ENCODE results near the gene MLXIPL.

The MLXIPL gene

DNA sequence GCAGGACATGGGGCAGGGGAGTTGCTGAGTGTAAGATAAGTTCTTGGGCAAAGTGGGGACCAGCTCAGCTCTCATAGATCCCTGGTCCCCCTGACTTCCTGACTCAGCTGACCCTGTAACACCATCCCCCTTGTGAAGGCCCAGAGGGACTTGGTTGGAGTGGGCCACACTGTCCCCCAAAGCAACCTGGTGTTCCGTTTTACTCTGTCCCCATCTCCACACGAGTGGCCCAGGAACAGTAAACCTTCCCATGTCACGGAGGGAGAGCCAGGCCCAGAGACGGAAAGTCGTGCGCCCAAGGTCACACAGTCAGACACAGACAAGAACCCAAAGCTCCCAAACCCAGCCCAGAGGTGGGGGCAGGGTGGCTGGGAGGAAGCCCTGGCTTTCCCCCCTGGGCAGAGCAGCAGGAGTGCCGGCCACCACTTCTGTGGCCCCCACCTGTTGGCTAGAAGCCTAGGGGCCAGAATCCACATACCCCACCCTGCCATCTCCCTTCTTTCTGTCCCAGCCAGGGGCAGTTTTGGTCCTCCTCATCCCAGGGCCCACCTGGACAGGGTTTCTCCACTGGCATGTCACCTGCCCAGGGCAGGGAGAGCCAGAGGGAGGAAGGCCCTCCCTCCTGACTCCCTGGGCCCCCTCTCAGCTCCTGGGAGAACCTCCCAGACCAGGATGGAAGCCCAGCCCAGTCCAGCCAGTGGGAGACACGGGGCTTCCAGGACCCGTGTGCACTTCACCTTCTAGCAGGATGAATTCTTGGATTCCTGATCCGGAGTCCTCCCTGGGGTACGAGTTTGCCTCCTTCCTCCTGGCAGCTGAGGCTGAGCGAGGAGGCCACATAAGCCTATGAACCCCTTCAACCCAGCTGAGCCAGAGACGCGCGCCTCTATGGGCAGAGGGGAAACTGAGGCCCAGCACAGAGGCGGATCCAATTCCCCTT, 22.7 kb upstream of the MLXIPL start:
- Histone ChIP-seq H3K27me3 (ENCODE audit: insufficient read depth, low read depth, severe bottlenecking) (peaks cover 4% of the 10 kb centered on the region), H3K4me3 (ENCODE audit: low read depth, low read length) (no peak overlapping the region)
- no peak for TF ChIP-seq CTCF (IDR thresholded peaks at IDR 0.05; ENCODE audit: low read depth, low read length)

DNA sequence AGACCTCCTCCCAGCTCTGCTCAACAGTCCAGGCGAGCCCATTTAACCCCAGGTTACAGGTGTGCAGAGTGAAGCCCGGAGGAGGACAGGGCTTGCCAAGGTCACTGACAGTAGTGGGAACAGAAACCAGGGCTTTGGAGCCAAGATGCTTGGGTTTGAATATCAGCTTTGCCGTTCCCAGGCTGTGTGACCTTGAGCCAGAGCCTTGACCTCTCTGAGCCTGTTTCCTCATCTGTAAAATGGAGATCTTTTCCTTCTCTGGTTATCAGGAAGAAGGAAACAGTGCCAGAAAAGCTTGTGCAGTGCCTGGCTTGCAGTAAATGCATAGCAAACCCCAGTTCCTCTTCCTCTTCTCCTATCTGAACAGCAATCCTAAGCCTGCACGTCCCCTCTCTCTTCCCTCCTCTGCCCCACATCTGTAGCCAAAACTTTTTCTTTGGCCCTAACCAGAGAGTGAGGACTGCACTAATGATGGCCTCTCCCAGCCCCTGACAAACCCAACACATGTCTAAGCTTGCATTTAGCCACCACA, 21.4 kb upstream of the MLXIPL start:
- Histone ChIP-seq H3K4me3 (ENCODE audit: low read depth, low read length) (no peak overlapping the region), H3K27ac (no peak overlapping the region), H3K27me3 (ENCODE audit: insufficient read depth, low read depth, severe bottlenecking) (peaks cover 4% of the 10 kb centered on the region), H3K9me3 (ENCODE audit: severe bottlenecking) (no peaks in the 10 kb centered on the region), H3K36me3 (no peaks in the 10 kb centered on the region)
- TF ChIP-seq CTCF (IDR thresholded peaks at IDR 0.05; ENCODE audit: low read depth, low read length): no peak
- DNase-seq: no peak

More for the DNA sequence above, 22.7 kb upstream of the MLXIPL start:
- Histone ChIP-seq H3K9me3 (ENCODE audit: severe bottlenecking) (no peaks in the 10 kb centered on the region), H3K27ac (no peak overlapping the region), H3K36me3 (no peaks in the 10 kb centered on the region)
- DNase-seq: no peak

DNA sequence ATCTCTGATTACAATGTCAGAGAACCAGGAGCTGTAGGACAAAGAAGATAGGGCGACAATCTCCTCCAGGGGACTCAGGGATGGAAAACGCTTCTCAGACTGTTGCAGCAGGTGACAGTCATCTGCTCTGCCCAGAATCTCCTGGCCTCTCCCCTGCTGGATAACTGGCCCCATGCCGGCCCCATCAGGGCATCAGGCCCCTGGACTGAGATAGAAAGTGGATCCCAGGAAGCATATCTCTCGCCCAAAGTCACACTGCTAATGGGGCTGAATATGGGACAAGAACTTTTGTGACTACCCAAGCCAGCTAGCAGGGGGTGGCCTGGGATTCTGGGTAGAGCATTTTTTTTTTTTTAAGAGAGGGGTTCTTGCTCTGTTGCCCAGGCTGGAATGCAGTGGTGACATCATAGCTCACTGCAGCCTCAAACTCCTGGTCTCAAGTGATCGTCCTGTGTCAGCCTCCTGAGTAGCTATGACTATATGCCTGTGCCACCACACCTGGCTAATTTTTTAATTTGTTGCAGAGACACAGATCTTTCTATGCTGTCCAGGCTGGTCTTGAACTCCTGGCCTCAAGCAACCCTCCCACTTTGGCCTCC, 20.5 kb upstream of the MLXIPL start:
- H3K36me3 ChIP-seq: no peaks in the 10 kb centered on the region
- no peak overlapping the region for H3K4me3 ChIP-seq (ENCODE audit: low read depth, low read length)
- H3K27me3 ChIP-seq (ENCODE audit: insufficient read depth, low read depth, severe bottlenecking): peaks cover 4% of the 10 kb centered on the region
- DNase-seq: no peak
- H3K9me3 ChIP-seq (ENCODE audit: severe bottlenecking): no peaks in the 10 kb centered on the region
- TF ChIP-seq CTCF (IDR thresholded peaks at IDR 0.05; ENCODE audit: low read depth, low read length): no peak
- no peak overlapping the region for H3K27ac ChIP-seq

DNA sequence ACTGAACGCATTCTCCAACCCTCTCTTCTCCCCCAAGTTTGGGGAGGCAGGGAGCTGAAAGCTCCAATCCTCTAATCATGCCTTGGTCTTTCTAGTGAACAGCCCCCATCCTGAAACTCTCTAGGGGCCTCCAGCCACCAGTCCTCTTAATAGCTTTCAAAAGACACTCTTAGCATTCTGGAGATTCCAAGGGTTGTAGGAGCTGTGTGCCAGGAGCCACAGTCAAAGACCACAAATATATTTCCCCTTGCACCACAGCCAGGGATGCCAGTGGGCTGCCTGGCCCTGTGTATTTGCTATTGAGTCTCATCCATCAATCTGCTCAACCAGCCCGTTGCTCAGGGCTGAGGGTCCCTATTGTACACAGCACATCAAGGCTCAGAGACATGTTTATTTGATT, 18.5 kb upstream of the MLXIPL start:
- no peaks in the 10 kb centered on the region for H3K9me3 ChIP-seq (ENCODE audit: severe bottlenecking)
- H3K36me3 ChIP-seq: no peaks in the 10 kb centered on the region
- H3K27me3 ChIP-seq (ENCODE audit: insufficient read depth, low read depth, severe bottlenecking): peaks cover under 1% of the 10 kb centered on the region
- no peak overlapping the region for H3K4me3 ChIP-seq (ENCODE audit: low read depth, low read length)
- DNase-seq: no peak
- H3K27ac ChIP-seq: no peak overlapping the region
- no peak for TF ChIP-seq CTCF (IDR thresholded peaks at IDR 0.05; ENCODE audit: low read depth, low read length)

- DNase-seq: no peak
- Histone ChIP-seq H3K36me3 (no peaks in the 10 kb centered on the region), H3K27me3 (ENCODE audit: insufficient read depth, low read depth, severe bottlenecking) (no peaks in the 10 kb centered on the region), H3K27ac (no peak overlapping the region), H3K9me3 (ENCODE audit: severe bottlenecking) (no peaks in the 10 kb centered on the region), H3K4me3 (ENCODE audit: low read depth, low read length) (no peak overlapping the region)
- no peak for TF ChIP-seq CTCF (IDR thresholded peaks at IDR 0.05; ENCODE audit: low read depth, low read length)
Observed at GRCh38 chr7:73638911-73639310, 14.6 kb upstream of the MLXIPL start.

Data from WERI-Rb-1 (cell line).